NCI-H1417 treated with DMSO at 0.1 percent for 48 hours (cell line): ENCODE measurements around the gene CD93.

Experiments used
- DNase-seq: peaks from one replicate; lab custom pipeline; 2025; lab: John Stamatoyannopoulos, UW

The CD93 gene, protein sequence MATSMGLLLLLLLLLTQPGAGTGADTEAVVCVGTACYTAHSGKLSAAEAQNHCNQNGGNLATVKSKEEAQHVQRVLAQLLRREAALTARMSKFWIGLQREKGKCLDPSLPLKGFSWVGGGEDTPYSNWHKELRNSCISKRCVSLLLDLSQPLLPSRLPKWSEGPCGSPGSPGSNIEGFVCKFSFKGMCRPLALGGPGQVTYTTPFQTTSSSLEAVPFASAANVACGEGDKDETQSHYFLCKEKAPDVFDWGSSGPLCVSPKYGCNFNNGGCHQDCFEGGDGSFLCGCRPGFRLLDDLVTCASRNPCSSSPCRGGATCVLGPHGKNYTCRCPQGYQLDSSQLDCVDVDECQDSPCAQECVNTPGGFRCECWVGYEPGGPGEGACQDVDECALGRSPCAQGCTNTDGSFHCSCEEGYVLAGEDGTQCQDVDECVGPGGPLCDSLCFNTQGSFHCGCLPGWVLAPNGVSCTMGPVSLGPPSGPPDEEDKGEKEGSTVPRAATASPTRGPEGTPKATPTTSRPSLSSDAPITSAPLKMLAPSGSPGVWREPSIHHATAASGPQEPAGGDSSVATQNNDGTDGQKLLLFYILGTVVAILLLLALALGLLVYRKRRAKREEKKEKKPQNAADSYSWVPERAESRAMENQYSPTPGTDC

DNA sequence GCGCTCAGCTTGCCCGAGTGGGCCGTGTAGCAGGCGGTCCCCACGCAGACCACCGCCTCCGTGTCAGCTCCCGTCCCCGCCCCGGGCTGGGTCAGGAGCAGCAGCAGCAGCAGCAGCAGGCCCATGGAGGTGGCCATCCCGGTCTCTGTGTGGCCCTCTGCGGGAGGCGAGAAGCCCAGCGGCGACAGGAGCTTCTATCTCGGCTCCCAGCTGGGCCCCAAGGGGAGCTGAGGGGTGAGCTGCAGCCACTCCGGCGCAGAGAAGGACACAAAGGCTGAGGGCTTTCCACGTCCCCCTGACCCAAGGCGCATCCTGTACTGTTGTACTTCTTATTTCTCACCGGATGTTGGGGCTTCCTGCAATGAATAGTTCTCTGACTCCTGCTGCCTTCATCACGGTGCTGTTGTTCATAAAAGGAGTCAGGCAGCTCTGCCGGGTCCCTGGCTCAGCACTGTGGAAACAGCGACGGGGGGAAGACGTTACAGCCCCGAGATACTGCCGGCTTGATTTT lies at the start of gene CD93:
CD93 (minus strand) TSS at position 269 of the 511 bp plus-strand sequence; CDS start at position 137, 132 bp downstream.
- no peak for DNase-seq

DNA sequence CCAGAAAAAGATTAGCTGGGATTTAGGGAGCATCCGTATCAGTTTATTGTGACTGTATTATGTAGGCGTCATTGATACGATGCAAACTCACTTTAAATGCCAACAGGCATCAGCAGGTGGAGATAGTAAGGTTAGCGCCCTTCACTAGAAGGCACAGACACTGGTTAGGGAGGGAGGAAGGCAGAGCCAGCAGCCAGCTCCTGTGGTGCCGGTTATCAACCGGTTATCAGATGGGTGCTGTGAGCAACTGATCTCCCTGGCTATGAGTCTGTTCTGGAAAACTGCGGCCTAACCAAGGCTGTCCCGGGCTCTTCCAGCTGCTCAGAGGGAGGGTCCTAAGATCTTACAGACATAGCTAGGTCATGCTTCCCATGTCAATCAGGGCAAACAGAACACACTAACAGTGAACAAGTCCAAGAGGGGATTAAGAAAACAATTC lies 47.5 kb upstream of the CD93 start:
- DNase-seq = no peak

DNA sequence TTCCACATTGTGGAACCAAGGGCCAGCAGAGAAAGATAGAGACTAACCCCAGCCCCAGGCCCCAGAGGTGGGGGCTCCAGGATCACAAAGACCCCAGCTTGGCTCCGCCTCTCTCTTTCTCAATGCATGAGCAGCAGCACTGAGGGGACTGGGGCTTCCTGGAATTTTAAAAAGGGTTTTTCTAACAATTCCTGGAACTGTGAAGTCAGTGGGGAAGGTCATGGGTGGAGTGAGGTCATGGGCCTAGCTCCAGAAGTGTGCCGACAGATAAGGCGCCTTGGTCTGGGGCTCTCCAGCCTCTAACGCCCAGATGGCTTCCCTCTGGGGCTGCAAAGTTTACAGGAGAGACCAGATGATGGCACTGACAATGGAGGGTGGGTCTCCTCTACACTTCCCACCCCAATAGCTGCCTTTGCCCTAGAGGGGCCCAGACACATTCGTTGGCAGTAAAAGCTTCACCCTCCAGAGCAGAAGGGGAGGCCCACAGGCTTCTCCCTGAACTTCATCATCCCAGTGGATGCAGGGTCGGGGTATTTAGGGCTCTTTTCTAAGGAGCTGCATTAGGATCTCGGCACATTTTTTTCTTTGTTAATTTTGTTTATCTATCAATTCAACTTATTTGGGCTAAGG lies 46.9 kb upstream of the CD93 start:
- DNase-seq = no peak

DNA sequence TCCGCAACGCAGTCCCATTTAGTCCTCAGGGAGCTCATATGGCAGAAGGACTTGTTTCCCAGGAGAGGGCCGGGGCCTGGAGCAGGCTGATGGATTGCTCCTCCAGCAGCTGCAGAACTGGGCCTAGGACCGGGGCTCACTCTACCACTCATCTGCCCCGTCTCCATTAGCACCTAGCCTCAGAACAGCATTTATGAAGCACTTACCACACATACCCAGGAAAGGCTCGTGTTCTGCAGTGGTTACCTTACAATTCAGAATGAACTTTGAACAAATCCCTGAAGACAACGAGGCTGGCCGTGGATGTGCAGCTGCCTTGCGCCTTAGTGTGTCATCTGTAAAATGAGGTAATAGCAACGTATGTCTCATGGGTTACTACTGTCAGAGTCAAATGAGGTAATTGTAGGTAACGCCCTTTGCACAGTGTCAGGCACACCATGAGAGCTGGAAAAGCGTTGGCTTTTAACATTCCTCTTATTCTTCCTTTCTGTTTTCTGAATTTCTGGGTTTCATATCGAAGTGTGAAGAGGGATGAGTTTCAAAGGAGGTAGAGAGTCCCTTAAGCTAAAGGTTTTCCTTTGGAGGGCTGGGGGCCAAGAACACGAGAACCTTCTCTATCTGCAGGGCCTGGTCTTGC lies 46.3 kb upstream of the CD93 start:
- DNase-seq = no peak

DNA sequence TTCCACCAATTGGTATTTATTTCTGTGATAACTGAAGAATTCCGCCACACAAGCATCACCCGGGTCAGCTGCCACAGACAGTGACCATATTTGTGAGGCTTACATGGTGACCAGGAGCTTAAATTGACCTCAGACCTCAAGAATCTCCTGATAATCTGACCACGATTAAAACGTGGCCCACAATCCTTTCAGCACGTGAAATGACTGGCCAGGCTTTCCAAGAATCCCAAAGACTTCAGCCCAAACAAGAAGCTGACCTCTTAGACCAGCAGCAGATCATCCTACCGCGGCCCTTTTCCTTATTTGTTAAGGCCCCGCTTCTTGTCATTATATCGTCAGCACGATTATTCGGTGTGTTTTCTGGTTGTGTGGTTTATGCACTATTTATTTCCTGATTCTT lies 45.6 kb upstream of the CD93 start:
- no peak for DNase-seq

DNA sequence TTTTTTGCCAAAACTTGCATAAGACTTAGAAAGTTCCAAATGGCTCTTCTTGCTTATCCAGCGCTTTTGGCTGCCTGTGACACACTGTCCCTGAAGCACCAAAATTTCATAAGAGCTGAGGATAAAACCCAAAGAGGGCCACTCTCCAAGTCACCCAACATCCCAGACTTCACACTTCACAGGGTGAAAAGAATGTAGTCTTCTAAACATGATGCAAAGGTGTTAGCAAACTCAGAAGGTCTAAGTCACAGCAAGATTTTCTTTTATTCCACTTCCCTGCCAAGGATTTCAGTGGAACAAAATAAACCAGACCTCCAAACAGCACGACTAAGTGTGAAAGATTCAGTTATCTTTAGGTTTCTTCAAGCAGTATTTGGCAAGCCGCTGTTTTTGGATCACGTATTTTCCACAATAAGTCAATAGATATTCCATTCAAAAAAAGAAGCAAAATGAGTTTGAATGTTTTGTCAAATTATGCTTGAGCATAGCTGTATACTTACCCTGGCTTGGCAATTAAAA lies 44.6 kb upstream of the CD93 start:
- no peak for DNase-seq

DNA sequence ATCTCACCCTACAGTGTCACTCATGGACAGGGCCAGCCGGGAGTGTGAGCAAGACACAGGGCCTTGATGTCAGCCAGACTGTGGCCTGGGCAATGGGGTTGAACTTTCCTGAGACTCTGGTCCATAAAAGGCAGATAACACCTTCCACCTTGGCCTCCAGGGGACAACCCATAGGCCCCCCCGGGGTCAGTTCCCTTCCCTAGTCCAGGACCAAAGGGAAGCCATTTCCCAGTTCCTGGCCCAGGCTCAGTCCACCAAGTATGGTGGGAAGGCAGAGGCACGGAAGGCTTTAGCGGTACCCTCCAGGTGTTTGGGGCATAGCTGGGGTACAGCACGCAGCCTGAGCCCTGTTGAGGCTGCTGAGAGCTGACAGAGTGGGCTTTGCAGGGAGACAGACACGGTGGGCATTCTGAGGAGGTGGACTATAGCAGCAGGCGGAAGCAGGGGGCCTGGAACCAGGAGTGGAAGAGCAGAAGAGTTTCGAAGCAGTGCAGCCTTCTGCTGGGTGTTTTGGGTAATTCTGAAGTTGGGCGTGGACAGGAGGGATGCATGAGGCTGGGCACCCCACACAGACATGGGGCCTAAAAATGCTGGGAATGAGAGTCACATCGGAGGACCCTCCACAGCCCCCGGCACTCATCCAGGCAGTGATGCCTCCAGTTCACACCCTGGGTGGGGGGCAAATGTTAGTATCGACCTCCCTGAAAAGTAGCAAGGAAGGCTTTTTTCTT lies 43.9 kb upstream of the CD93 start:
- DNase-seq = no peak

DNA sequence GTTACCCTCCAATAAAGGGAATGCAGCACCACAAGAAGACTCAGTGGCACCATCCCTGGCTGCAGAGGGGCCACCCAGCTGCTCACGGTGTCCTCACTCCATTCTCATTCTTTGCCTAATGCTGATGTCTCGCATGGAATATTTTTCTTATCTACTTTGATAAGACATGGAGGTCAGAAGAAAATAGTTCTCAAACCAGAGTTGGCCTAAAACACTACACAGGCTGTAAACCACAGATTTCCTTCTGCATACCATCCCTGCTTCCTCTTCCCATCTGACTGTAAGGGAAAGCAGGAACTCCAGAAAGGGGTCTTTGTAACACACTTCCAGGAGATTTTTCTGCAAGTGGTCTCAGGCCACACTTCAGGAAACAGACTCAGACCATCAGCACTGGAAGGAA lies 43.1 kb upstream of the CD93 start:
- no peak for DNase-seq

DNA sequence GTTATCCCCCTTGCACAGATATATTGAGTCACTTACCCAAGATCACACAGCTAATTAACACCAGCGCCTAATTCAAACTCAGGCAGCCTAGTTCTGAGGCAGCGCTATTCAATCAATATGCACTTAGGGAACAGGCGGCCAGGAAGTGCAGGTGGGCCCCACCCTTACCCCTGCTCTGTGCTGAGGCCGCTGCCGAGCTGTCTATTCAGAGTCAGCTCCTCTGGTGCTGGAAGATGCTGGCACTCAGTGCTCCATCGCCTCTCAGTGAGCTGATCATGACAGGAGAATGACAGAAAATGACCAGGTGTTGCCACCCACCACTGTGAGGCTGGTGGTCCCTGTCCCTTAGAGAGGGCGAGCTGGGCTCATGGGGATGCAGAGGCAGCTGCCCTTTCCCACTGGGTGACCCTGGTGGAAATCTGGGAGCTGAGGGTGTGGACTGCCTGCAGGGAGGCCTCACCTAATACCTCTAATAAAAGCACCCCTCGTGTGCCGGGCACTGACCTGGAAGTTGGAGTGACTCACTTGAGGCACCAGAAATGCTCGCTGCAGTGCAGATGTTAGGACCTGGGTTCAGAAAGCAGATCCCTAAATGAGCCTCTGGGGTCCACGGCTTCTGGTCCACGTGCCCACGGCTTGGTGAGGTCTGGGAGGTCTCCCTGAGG lies 42.5 kb upstream of the CD93 start:
- no peak for DNase-seq

DNA sequence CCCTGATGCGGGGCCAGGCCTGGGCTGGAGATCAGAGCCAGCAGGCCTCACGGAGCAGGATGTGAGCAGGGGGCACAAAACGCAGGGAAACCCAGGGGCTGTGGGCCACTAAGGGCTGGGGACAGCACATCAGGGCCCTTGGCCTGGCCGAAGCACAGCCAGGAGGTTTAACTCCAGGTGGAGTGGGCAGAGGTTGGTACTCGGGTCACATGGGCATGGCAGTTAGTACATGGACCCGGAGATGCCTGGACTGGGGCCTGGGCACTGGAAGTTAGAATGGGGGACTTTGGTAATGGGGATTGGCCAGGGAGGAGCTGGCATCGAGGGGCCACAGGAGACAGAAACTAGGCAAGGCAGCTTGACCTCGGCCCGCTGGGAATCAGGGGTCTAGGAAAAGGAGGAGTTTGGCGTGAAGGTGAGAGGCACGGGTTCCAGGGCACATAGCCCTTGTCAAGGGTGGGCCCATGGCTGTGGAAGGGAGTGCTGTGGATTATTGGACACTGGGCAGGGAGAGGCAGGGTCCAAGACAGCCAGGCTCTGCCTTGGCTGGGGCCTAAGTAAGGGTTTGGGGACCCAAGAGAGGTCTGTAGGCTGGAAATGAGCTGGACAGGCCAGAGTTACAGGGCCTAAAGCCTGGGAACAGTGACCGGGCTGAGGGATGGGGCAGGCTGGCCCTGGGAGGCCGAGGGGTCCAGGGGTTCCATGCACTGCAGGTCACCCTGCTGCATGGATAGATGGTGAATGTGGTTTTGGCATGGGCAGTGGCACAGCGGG lies 41.6 kb upstream of the CD93 start:
- no peak for DNase-seq

DNA sequence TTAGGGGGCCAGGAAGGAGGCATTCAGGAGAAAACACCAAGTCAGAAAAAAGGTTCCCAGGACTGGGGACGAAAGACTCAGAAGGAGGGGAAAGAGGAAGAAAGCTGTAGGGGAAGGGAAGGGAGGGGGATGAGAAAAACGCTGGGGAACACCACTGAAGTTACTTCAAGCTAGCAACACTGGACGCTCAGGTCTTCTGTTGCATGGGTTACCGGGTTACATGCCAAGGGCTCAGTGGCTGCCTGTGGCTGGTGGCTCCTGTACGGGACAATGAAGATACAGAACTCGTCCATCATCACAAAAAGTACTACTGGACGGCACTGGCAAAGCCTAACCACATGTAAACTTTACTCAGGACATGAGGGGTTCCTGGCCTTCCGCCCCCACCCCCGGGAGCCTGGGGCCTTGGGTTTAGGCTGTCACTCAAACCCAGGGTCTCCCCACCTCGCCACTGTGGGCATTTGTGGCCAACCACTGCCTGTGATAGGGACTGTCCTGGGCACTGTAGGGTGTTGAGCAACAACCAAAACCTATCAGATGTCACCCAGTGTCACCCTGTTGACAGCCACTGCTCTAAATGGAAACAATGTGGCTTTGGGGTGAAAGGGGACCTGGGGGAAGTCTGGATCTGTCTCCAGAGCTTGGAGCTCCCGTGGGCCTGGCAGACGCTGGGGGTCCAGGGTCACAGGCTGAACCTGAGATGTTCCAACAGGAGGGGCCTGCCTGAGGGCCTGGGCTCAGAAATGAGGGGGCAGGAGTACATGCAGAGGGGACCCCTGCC lies 40.3 kb upstream of the CD93 start:
- DNase-seq = no peak

DNA sequence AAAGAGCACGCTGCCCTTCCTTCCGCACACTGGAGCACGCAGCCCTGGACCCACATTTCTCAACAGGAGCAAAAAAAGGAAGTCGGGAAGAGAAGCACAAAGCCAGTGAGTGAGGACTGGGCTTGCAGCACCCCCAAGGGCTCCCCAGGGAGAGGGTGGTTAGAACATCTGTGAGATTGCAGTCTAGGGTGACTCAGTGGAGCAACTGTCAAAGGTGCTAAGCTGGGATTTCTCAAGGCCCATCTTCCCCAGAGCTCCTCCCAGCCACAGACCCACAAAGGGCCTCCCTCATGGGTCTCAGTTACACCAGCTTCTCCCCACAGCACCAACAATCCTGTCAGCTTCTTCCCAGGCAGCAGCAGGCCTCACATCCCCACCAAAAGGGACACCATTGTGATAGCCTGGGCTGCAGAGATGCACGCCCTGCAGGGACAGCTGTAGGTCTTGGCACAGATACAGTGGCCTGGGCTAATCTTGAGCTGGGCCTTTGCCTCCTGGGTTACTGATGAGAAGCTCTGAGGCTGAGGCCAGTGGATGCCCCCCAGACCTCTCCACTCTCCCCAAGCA lies 39.6 kb upstream of the CD93 start:
- DNase-seq = no peak

DNA sequence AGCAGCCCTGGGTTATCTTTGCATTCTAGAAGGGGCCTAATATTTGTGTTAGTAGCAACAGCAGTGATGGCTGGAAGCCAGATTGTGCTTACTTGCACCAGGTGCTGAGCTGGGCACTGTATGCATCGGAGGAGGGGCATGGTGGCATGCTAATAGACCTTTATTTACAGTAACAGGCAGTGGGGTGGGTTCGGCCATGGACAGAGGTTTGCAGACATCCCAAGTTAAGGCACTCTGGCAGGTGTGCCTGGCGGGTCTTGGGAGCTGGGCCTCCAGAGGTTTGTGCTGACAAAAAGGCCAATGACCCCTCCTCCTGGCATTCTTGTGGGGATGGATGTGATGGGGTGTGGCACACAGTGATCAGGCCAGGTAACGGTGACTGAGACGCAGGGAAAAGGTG lies 39.0 kb upstream of the CD93 start:
- DNase-seq = peak; percentile 33

DNA sequence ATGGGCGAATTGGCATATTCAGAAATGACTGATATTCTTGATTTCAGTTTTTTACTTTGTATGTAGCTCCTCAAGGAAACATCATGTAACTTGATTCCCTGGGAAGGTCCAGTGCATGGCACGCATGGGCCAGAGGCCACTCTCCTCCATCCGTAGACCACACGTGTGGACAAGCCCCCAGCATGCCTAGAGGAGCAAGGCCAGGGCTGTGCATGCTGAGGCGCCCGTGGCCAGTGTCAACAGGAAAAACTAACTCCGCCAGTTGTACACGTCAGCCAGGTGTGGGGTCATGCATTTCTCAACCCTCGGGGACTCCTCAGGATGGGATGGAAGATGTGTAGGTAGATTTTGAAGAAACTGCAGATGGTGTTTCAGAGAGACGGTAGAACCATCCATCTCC lies 37.8 kb upstream of the CD93 start:
- DNase-seq = no peak

DNA sequence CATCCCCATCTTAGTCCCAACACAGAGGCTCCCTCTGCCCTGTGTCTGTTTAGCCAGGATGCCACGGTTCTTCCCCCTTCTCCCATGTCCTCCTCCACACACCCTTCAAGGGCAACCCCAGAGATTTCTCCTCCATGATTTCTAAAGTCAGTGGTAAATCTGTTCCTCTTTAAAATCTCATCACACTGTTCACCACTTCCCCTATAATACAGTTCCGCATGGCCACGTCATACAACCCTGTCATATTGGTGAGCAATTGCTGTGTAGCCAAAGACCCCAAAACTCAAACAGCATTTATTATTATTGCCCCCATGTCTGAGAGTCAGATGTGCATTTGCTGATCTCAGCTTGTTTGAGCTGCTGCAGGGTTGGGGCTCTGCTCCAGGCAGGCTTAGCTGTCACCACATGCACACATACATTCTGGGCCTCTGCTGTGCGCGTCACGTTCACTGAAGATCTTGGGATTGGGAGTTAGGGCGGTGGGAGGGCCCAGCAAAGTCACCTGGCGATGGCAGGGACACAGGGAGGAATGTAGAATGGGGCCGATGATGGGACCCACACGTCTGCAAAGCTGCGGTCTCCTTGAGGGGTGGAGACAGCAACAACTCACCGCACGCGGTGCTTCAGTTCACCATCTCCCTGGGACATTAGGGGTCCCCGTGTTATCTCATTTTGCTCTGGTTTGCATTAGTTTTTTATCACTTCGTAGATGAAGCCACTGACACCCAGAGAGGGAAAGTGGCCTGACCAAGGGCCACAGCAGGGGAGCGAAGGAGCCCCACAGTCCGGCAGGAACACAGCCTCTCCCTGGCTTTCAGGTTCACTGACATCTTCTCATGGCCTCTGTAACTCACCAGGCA lies 36.9 kb upstream of the CD93 start:
- DNase-seq = no peak

DNA sequence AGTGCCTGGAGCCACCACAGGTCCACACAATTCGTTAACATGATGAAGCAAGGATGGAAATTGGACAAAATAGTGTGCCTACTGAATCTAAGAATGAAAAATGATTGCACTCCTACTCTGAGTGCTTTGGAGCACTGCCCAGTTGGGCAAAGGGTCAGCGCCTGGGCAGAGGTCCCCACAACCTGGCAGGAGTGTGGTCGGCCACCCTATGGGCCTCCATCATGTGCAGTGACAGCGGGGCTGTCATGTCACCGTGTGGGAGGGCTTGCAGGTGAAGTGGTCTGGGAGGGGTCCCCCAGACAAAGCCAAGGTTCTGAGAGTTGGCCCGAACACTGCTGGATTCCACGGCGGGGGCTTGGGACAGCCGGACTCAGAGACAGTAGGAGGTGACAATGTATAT lies 36.2 kb upstream of the CD93 start:
- DNase-seq = no peak

DNA sequence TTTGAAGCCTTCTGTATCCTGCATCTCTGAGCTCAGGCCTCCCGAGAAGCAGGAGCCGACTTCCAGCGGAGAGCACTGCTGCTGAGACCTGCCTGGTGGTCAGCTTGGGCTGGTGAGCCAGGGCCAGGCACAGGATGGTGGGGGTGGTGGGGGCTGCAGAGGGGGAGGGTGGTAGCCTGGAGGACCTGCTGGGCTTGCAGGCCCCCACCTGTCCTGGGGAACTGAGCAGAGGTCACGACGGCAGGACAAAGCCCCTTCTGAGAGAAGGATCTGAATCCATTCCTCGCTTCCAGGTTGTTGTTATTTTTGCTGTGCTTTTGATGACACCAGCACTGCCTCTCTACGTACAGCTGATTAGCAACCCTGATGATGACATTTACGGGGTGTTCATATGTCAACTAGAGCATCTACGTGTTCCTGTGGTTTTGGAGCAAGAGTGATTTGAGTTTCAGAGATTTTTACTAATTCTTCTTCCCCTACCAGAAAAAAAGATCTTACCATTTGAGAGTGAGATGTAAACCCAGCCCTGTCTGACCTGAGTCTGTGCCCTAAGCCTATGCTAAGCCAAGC lies 35.7 kb upstream of the CD93 start:
- no peak for DNase-seq
